HG02870 (cell line): ENCODE measurements around the gene DENND1B.
"Not testable (repeated sequence)": the region's sequence is repeated elsewhere in the genome, so short reads cannot be mapped to it uniquely, and the experiment has no call there.

Experiments
- ATAC-seq: cut with Tn5 transposase; IDR thresholded peaks from one replicate; pipeline ENCODE4 v1.9.1; 2021; ENCODE audit warnings: mild to moderate bottlenecking, moderate library complexity; ENCODE audit not compliant: unreplicated experiment

Gene DENND1B

GRCh38 chr1:197783510-197783948 is 8.2 kb upstream of the DENND1B start:
- no peak for ATAC-seq

DNA sequence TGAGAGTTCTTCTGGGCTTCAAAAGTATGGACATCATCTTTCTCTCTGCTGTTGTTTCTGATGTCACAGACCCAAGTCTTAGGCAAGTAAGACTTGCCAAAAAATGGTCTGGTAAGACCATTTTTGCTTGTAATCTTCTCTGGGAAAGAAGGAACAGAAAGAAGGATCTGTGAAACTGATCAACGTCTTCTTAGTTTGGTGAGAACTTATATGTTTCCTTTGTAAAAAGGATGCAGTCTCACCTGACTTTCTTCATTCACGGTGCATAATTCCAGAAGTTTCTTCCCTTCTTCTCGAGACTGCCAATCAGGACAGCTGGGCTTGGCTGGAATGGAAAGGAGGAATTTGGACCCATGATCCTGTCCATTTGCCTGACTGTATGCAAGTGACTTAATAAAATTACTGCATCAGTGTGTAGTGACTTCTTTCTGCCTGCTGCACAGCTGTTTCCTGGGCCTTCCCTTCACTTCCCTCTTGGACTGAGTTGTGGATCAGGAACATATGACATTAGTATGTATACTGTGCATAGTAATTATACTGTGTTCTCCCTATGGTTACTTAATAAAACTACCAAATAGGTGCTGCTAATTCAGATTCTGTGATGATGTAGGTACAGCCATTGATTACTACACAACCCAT is 7.6 kb upstream of the DENND1B start:
- ATAC-seq: no peak

DNA sequence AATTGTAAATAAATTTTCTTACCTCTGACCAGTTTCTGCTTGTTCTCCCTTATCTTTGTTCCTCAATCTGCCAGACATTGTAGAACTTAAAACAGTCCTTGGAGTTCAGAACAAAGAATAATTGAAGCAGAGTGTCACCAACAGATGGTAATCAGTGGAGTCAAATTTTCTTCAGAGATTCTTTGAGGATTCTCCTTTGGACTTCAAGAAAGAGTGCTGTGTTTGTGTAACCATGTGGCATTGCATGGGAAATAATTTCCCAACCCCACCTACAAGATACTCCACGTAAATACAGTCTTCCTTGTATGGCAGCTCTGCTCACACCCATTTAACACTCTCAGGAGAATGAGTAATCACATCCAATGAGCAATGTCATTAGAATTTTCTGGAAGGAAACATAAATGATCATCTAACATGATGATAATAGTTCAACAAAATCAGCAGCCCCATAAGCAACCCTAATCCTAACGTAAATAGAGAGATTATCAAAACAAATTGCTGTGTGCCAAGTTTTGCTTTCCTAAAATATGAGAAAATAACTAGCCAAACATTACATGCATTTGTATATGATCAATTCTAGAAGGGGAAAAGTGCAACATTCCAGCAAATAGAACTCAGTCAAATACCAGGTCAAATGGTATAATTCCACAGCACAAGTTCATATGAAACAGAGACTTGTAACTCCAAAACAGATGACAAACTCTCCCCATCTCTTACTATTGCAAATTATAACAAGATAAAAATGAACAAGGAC is 6.9 kb upstream of the DENND1B start:
- no peak for ATAC-seq

GRCh38 chr1:197779921-197780320 is 4.6 kb upstream of the DENND1B start:
- no peak for ATAC-seq

DNA sequence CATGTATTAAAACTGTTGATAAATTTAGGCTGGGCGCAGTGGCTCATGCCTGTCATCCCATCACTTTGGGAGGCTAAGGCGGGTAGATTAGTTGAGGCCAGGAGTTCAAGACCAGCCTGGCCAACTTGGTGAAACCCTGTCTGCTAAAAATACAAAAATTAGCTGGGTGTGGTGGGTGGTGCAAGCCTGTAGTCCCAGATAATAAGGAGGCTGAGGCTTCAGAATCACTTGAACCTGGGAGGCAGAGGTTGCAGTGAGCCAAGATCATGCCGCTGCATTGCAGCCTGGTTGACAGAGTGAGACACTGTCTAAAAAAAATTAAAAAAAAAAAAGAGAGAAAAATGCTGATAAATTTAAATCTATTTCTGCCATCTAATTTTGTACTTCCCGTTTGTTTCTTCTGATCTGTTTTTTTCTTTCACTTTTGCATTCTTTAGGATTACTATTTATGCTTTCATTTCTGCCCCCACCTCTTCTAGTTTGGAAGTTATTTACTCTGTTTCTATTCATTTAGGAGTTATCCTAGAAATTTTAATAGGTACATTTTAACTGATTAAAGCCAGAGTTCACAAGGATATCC is 3.2 kb upstream of the DENND1B start:
- ATAC-seq: no peak

GRCh38 chr1:197776351-197777105 is 1.2 kb upstream of the DENND1B start:
- peak; percentile 39 for ATAC-seq

- peak; percentile 27 for ATAC-seq
These were observed 606 bp downstream of the DENND1B start for GRCh38 chr1:197774466-197775281.

DNA sequence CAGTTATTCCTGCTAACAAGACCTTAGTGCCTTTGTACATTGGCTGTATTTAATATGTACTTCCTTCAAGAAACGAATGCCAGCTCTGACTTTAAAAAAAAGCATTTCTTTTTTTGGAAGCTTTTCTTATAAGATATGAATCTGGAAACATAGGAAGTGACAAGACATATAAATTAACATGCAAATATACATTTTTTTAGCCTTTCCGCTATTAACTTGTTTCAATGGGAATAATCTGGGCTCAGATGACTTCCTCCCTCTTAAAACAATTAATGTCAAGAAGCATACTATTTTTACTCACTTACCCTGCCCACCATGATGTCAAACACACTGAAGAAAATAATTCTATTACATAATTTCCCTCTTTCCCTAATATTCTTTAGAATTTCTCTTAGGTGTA is 1.4 kb downstream of the DENND1B start:
- no peak for ATAC-seq

DNA sequence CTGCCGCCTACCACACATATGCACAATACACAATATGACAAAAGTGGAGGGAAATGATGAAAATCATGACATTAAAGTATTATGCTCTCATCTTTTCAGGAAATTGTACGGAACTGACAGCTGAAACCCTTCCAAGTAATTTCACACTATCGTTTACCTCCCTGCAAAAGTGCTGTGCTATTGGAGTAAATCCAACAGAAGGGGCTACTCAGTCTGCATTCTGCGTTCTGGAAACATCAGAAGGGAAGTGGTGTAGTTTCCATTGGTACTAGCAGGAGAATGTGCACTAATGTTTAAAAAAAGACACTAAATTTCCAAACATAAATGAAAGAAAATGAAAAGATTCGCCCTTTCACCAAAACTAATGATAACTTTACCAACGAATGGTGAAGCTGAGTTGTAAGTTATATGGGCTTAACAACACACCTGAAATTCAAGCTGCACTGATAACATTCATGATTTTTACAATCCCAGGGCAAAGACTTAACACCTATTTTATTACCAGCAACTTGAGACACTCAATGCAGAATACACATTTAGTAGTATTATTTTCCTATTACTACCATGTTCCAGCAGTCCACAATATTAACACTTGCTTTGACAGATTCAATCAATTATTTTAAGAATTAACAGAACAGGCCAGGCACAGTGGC is 3.2 kb downstream of the DENND1B start:
- no peak for ATAC-seq

DNA sequence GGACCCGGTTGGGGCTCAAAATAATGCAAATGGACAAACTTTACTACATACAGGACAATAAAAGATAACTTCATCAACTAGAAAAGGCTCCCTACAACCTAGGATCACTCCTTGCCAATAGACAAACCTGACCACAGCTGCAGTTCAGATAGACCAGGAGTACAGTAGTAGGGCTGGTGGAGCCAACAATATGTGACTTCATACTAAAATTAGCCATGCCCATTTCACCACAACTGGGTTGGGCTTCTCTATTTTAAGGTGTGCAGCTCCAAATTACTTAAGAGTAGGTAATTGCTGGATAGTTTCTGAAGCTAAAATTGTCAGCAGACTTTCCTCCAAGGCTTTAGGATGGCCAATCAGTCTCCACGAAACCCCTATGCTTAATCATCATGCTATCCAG is 3.9 kb downstream of the DENND1B start:
- ATAC-seq: no peak

DNA sequence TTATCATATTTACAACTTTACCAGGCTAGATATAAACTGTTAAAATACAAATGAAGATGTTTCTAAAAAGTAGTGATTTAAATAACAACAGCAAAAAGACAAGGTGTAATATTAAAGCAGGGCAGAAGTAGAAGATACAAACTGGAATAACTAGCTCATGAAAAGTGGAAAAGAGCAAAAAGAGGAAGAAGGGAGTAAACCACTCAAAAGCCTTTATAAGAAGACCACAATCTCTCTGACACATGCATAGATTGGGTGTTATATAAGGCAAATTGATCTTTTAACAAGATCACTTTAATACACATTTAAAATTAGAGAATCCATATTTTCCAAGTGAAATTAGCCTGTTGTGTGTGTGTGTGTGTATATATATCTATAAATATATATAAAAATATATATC is 5.0 kb downstream of the DENND1B start:
- ATAC-seq: no peak

DNA sequence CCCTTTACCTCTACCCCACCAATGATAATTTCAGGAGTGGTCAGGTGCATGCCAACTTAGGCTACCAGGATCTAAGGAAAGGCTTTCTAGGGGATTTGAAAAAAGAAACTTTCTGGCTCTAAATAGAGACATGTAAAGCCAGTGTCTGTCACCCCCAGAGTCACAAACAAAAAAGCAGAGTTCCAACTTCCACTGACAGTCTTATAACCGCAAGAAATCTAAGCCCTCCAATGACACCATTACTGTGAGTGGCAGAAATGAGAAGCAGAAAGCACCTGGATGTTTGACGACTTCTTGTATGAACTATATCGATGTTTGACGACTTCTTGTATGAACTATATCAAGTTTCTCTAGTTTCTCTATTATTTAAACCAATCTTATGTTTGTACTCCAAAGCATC is 6.0 kb downstream of the DENND1B start:
- no peak for ATAC-seq

- ATAC-seq: no peak
These were observed 7.1 kb downstream of the DENND1B start for GRCh38 chr1:197768014-197768805.

DNA sequence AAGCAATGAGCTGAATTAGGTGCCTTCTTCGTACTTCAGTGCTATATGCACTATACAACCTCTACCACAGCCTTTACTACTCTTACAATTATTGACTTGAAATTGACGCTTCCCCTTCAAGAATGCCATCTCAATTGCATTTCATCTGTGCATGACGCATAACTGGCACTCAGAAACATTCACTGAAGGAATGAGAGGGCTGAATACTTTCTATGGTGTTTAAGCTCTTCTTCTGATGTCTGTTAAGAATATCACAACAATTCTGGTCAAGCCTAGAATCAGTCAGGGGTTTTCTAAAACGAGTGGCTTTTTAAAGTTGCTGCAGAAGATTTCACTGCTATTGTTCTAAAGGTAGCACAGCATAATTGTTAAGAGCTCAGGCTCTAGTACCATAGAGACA is 11.5 kb downstream of the DENND1B start:
- ATAC-seq: no peak

DNA sequence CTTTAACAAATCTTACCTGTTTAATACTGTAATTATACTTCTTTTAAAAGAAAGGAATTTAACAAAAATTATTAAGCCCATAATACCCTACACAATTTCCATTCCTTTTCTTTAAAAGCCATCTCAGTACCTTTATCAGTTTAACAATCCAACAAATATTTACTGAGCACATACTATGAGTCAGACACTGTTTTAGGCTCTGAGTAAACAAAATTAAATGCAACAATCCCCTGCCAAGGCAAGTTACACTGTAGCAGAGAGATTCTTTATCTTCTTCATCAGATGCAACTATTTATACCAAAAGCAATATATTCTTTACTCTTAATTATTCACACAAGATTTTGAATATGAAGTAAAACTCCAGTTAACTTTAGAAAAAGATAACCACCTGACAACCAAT is 12.0 kb downstream of the DENND1B start:
- no peak for ATAC-seq

- peak; percentile 87 for ATAC-seq
These were observed 13.6 kb downstream of the DENND1B start for GRCh38 chr1:197761654-197762053.

DNA sequence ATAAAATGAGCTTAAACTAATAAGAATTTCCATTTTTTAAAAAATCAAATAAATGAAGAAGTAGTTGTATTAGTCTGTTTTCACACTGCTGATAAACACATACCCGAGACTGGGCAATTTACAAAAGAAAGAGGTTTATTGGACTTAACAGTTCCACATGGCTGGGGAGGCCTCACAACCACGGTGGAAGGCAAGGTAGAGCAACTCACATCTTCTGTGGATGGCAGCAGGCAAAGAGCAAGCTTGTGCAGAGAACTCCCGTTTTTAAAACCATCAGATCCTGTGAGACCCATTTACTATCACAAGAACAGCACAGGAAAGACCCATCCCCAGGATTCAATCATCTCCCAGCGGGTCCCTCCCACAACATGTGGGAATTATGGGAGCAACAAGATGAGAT is 19.7 kb downstream of the DENND1B start:
- not testable (repeated sequence) for ATAC-seq

GRCh38 chr1:197752652-197753164 is 22.6 kb downstream of the DENND1B start:
- not testable (repeated sequence) for ATAC-seq

GRCh38 chr1:197750366-197750765 is 24.9 kb downstream of the DENND1B start:
- ATAC-seq: no peak
